GM12873 (cell line): ENCODE data around the gene HS2ST1.
A peak's percentile ranks its signal among the peaks of the same experiment; 100 is the strongest.

Experiments
- CTCF ChIP-seq: IDR thresholded peaks from 2 replicates; pipeline ENCODE4 v1.5.1; 2012; ENCODE audit warnings: low read depth, mild to moderate bottlenecking, moderate library complexity, low read length, control low read depth; ENCODE audit not compliant: insufficient read depth; ENCODE audit errors: missing control alignments

The HS2ST1 gene

DNA sequence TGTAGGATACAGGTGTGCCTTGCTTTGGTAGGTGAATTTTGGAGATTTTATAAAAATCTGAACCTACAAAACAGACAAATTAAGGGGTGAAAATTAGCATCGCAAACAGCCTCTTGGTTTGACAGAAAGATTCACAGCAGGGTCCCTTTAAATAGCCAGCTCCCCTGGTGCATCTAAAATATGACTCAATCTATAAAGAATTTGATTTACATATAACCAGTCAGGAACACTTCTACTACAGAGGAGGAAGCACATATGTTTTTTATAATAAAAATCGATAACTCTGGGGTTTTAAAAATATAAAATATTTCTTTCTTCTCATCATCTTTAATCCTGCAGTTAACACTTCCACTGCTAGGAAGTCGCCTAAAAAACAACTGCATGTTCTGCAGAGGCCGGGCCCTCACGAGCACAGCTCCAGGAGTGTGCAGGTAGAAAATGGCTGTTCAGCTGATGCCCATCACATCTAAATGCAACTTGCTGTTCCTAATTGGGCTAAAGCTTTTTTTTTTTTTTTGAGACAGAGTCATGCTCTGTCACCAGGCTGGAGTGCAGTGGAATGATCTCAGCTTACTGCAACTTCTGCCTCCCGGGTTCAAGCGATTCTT, 203.4 kb downstream of the HS2ST1 start:
- TF ChIP-seq CTCF = no peak

- TF ChIP-seq CTCF = no peak
Observed at GRCh38 chr1:87119541-87120140, 205.2 kb downstream of the HS2ST1 start.

DNA sequence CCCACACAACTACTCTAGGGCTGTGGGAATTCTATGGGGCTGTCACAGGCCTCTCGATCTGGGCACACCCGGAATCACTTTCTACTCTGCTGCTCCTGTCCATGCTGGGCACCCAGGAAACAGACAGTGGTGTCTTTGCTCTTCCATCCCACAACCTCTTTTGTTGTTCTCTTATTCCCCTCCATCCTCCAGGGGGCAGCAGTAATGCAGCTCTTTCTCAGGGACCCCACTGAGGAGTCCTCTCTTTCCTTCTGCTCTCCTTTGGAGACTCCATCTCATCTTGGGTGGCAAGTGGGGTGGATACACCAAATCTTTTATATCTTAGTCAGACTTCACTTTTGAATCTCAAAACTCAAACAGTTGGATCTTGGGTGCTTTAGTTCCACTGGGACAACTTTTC, 206.3 kb downstream of the HS2ST1 start:
- TF ChIP-seq CTCF = peak; percentile 55

DNA sequence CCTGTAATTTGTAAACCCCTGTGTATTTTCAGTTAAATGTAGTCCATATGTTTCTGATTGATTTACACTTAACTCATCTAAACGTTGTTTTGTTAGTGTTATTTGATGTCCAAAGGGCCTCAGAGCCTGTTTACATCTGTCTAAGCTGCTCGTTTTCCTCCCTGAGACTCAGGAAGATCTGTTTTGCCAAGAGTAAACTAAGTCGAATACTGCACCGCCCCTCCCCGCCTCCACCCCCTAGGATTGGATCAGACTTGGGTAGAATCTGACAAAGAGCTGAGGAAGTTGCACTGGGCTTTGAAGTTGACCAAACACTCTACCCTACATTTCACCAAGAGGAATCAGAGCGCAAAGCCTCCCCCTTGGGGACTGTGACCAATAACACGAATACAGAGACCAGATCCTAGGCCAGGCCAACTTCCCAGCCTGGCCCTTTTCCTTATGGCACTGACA, 207.3 kb downstream of the HS2ST1 start:
- TF ChIP-seq CTCF = no peak

GRCh38 chr1:87122243-87122642, 207.8 kb downstream of the HS2ST1 start:
- TF ChIP-seq CTCF = no peak

GRCh38 chr1:87123610-87124009, 209.2 kb downstream of the HS2ST1 start:
- no peak for TF ChIP-seq CTCF

GRCh38 chr1:87126886-87127505, 212.6 kb downstream of the HS2ST1 start:
- TF ChIP-seq CTCF = no peak
